Tibial artery (tissue), 4 donors: ENCODE measurements around the gene LIPC.

Experiments used
- DNase-seq, 2 donors: peaks; one replicate each; pipeline ENCODE4 v3.0.0-alpha.2; 2019
- H3K27ac ChIP-seq, 2 donors: fragments of 200-600 bp; sonication (generic) in 1 of 2; 1 replicate in 1 of 2; 2 replicates in 1 of 2; pipeline ENCODE4 v1.5.1; 2018 to 2019; ENCODE audit warnings: mild to moderate bottlenecking in 1 of 2
- H3K27me3 ChIP-seq, 2 donors: fragments of 200-600 bp; sonication (generic) in 1 of 2; one replicate each; pipeline versions ENCODE4 v1.5.1 to v1.6.0; 2016 to 2019
- H3K36me3 ChIP-seq, 3 donors: fragments of 200-600 bp; sonication (generic) in 2 of 3; one replicate each; pipeline ENCODE4 v1.5.1; 2016 to 2019; ENCODE audit warnings: mild to moderate bottlenecking in 2 of 3
- H3K4me1 ChIP-seq, 4 donors: fragments of 200-600 bp; sonication (generic) in 2 of 4; 1 replicate in 3 of 4; 2 replicates in 1 of 4; pipeline ENCODE4 v1.5.1; 2016 to 2019
- H3K4me3 ChIP-seq, 2 donors: fragments of 200-600 bp; sonication (generic) in 1 of 2; 1 replicate in 1 of 2; 2 replicates in 1 of 2; pipeline ENCODE4 v1.5.1; 2018 to 2019; ENCODE audit warnings: mild to moderate bottlenecking in 2 of 2
- H3K9me3 ChIP-seq, 3 donors: fragments of 200-600 bp; sonication (generic) in 1 of 3; one replicate each; pipeline ENCODE4 v1.5.1; 2016 to 2019
- CTCF ChIP-seq, 2 experiments: fragments of 200-600 bp in 1 of 2; fragments of 450-650 bp in 1 of 2; IDR thresholded peaks; one replicate each; pipeline ENCODE4 v1.5.1; 2017 to 2019; ENCODE audit warnings: antibody characterized with exemption in 2 of 2, mild to moderate bottlenecking in 1 of 2, moderate library complexity in 1 of 2
- intact Hi-C: fragments of 100-400 bp; cut with DNase I; formaldehyde crosslinking; loops from one replicate; pipeline ENCODE4 v1.15.0; 2023; ENCODE audit warnings: low total_unique reads

The LIPC gene

GRCh38 chr15:58559904-58560588 lies 128.3 kb downstream of the LIPC start:
- Histone ChIP-seq H3K27me3 (no peaks in the 10 kb centered on the region), H3K9me3 (no peaks in the 10 kb centered on the region), H3K4me3 (no peak overlapping the region), H3K36me3 (no peaks in the 10 kb centered on the region), H3K4me1 (no peaks in the 10 kb centered on the region), H3K27ac (no peak overlapping the region)
- intact Hi-C loops = no loop called here
- DNase-seq = no peak
- no peak for TF ChIP-seq CTCF (IDR thresholded peaks at IDR 0.05)

GRCh38 chr15:58561321-58561720 lies 129.5 kb downstream of the LIPC start:
- H3K4me3 ChIP-seq = no peak overlapping the region
- no peaks in the 10 kb centered on the region for H3K36me3 ChIP-seq
- intact Hi-C loops = no loop called here
- no peaks in the 10 kb centered on the region for H3K9me3 ChIP-seq
- no peak for DNase-seq
- no peaks in the 10 kb centered on the region for H3K4me1 ChIP-seq
- no peak overlapping the region for H3K27ac ChIP-seq
- no peak for TF ChIP-seq CTCF (IDR thresholded peaks at IDR 0.05)
- no peaks in the 10 kb centered on the region for H3K27me3 ChIP-seq

- no peak for DNase-seq
- H3K36me3 ChIP-seq = no peaks in the 10 kb centered on the region
- no peak overlapping the region for H3K4me3 ChIP-seq
- no peaks in the 10 kb centered on the region for H3K4me1 ChIP-seq
- H3K27ac ChIP-seq = no peak overlapping the region
- no peak for TF ChIP-seq CTCF (IDR thresholded peaks at IDR 0.05)
- intact Hi-C loops = no loop called here
- H3K27me3 ChIP-seq = no peaks in the 10 kb centered on the region
- H3K9me3 ChIP-seq = no peaks in the 10 kb centered on the region
These were observed 130.3 kb downstream of the LIPC start for GRCh38 chr15:58562135-58562534.

GRCh38 chr15:58564981-58565380 lies 133.2 kb downstream of the LIPC start:
- intact Hi-C loops = no loop called here
- Histone ChIP-seq H3K36me3 (no peaks in the 10 kb centered on the region), H3K9me3 (no peaks in the 10 kb centered on the region), H3K27ac (no peak overlapping the region), H3K4me3 (no peak overlapping the region), H3K4me1 (no peaks in the 10 kb centered on the region), H3K27me3 (no peaks in the 10 kb centered on the region)
- TF ChIP-seq CTCF (IDR thresholded peaks at IDR 0.05) = no peak
- DNase-seq = no peak

- H3K4me3 ChIP-seq = no peak overlapping the region
- H3K27ac ChIP-seq = no peak overlapping the region
- H3K4me1 ChIP-seq = no peaks in the 10 kb centered on the region
- DNase-seq = no peak
- no peaks in the 10 kb centered on the region for H3K9me3 ChIP-seq
- H3K27me3 ChIP-seq = no peaks in the 10 kb centered on the region
- TF ChIP-seq CTCF (IDR thresholded peaks at IDR 0.05) = no peak
- no peaks in the 10 kb centered on the region for H3K36me3 ChIP-seq
- intact Hi-C loops = no loop called here
These were observed 133.8 kb downstream of the LIPC start for GRCh38 chr15:58565619-58566018.

GRCh38 chr15:58566029-58566428 lies 134.2 kb downstream of the LIPC start:
- Histone ChIP-seq H3K36me3 (no peaks in the 10 kb centered on the region), H3K4me3 (no peak overlapping the region), H3K9me3 (no peaks in the 10 kb centered on the region), H3K4me1 (no peaks in the 10 kb centered on the region), H3K27ac (no peak overlapping the region), H3K27me3 (no peaks in the 10 kb centered on the region)
- intact Hi-C loops = no loop called here
- DNase-seq = no peak
- TF ChIP-seq CTCF (IDR thresholded peaks at IDR 0.05) = no peak
